ENCODE data around the gene SMCP.
A peak's percentile ranks its signal among the peaks of the same experiment; 100 is the strongest.

Gene SMCP, protein sequence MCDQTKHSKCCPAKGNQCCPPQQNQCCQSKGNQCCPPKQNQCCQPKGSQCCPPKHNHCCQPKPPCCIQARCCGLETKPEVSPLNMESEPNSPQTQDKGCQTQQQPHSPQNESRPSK

DNA sequence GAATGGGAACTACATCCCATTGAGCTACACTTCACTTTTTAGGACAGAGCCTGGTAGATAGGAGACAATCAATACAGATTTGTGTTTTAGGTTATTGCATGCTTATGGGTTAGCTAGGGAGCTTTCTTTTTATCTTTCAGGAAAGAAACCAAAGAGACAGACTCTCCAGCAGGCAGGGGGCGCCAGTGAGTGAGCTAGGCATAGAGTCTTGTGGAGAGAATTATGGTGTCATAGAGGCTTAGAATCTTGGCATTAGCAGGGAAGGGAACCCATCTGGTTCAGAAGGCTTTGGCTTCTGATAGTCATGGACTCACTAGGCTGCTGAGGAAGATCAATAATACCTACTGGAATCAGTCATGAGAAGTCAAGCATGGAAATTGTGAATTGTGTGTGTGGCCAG, at the start of gene SMCP:
SMCP (plus strand) TSS at position 281 of the 400 bp plus-strand sequence. CDS start 6,101 bp downstream, outside the sequence.
- DNase-seq, result no peak

DNA sequence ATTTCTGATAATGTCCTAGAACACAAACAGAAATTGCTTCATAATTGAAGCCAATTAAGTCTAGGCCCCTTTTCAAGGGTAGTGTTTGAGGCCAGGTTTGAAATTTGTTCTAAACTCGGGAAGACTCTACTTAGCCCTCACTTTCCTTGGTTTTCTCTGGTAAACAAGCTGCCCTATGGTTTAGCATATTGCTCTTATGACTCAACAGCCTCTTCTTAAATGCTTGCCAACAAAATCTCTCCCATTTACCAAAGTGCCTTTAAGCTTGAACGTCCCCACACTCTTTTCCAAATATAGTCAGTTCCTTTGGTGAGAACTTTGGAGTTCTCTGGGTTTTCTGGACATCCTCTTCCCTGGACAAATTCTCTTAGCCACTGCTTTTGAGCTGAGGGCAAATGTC, 41.3 kb upstream of the SMCP start:
- DNase-seq, result no peak

DNA sequence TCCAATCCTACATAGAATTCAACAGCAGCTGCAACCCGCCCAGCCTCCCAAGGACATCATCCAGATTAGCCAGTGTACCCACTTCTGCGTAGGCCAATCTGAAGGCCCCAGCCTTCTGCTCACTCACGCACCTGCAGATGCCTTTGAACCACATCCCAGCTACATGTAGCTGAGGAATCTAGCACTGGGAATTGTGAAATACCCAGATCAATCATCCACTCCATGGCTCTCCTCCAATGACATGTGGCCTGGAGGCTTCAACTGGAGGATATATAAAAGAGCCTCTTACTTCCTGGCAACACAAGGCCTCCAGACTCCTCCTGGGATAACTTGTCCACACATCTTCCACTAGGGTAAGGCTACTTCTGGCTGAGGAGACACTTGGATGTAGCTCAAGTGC, 35.6 kb upstream of the SMCP start, which contains the start of gene LCE6A:
LCE6A (plus strand) TSS at position 301 of the 400 bp plus-strand sequence. CDS start 665 bp downstream, outside the sequence.
- DNase-seq, result no peak

DNA sequence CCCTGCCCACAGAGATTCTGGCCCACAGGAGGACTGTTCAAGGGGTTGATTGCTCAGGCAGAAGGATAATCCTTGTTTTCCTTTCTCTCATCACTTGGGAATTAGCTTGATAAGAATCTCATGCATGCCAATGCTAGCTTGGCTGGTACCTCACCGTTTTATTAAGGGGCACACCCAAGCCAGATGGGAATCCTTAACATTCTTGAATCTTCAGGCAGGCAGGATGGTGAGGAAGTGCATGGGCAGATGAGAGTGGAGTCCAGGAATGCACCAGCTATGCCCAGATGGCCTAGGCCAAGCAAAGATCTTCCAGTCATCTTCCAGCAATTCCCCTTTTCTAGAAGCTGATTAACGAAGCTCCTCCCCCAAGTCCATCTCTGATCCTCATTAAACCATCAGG, 22.5 kb upstream of the SMCP start:
- no peak for DNase-seq

DNA sequence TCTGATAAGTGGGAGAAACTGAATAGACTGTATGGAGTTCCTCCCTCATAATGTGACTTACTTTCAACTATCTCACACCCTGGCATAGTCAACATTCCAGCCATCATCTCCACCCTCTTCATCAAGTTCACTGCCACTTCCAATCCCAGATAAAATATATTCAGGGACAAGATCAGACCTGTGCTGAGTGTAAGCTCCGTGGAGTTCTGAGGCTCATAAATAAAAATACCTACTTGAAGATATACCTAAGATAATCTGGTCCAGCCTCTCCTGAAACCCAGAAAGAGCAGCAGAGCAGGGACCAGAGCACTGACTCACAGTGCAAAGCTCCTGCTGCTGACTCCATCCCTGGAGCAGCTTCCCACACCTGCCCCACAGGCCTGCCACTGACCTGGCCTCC, 20.1 kb upstream of the SMCP start:
- no peak for DNase-seq

DNA sequence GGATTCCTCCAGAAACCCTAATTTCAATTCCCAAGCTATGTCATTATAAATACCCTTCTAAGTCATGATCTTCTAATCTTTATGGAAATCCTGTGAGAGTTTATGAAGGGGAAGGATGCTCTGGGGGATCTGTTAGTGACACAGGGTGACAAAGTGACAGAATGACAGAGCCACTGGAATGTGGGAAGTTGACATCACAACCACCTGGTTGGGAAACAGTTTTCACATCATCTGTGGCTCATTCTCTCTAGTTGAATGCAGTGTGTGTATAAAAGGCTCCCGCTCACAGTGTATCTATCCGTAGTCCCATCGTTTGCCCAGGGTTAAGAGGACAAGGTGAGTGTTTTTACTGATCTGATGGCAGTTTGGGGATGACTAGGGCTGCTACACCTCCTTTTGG, 18.4 kb upstream of the SMCP start, which contains the start of gene LCE7A:
LCE7A (plus strand) TSS at position 301 of the 400 bp plus-strand sequence. CDS start 702 bp downstream, outside the sequence.
- DNase-seq, result no peak

DNA sequence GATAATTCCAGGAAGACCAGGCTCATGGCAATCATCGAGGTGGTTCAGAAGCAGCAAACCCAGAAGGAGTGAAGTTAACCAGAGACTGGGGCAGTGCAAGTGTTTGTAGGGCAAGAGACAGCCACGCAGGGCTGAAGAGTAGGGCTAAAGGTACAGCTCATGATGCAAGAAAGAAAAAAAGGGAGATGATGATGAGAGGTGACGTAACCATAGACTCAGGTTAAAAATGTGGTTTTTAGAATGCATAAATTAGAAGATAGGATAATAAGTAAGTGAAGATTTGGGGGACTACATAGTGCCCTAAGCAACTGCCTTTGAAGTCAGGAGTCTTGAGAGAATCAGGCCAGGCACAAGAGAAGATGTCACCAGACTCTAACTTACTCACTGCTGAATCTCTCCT, 18.0 kb upstream of the SMCP start:
- no peak for DNase-seq

DNA sequence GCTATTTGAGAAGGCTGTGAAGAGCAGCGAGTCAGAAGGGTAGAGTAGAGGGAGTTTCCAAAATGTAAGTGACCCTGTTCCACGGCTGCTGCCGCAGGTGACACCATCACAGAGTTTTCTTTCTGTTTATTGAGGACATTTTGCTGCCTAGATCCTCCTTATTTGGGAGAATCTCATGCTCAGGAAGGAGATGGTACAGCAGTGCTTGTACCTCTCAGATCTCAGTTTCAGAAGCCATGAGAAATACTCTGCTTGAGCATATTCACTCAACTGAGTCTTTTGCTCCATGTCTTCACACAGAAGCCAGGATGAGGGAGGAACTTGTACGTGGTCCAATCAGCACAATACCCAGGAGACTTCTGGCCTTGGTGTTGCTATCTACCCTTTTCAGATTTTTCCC, 16.7 kb upstream of the SMCP start:
- DNase-seq, result no peak

DNA sequence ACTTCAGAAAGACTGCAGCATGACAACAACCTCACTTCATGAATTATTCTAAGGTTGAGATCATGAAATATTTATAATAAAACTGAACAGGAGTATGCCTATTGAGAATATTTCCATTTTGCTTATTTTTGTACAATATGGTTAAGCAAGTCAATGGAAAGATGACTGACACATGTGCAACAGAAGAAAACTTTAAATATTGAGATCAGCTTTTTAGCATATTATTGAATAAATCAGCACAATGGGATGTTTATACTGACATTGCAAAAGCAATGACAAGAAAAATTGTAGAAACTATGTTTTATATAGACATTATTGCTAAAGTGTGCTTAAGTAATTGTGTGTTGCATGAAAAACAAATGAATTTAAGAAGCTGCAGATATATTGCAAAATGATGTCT, 13.7 kb upstream of the SMCP start:
- no peak for DNase-seq

DNA sequence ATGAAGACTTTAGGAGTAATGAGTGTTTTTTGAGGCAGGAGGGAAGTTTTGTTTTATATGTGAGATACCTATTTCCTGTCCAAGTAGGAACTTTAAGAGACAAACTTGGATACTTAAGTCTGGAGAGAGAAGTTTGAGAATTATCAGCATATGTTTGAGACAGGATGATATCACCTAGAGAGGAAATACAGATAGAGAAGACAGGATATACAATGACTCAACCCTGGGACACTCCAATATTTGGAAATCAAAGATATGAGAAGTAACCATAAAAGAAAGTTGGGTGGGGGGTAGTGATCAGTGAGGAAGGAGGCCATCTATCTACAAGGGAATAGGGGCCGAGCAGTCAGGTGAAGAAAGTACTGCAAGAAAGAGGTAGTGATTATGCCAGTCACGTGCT, 11.8 kb upstream of the SMCP start:
- no peak for DNase-seq

DNA sequence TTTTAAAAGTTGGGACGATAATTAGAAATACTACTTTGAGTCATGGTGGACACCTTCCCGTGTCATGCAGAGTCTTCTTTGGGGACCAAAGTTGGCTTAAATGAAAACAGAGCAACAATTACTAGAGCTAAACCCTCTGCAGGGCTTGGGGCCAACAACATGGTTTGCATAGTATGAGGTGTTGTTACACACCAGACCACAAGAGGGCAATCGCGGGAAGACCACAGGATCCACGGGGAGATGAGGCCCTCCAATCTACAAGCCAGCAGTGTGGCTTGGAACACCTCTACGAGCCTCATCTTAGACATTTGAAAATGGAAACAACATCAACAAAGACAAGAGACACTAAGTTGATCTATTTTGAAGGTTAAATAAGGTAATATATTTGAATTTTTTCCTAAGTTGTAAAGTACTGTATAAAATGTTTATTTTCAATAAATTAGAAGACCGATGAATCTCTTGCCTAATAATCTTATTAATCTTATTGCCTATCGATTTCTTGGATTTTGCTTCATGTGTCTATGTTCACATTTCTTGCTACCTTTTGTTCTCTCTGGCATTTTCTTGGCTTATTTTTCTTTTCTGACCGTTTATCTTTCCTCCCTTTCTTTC, 8.2 kb upstream of the SMCP start:
- DNase-seq, result peak; percentile 52

DNA sequence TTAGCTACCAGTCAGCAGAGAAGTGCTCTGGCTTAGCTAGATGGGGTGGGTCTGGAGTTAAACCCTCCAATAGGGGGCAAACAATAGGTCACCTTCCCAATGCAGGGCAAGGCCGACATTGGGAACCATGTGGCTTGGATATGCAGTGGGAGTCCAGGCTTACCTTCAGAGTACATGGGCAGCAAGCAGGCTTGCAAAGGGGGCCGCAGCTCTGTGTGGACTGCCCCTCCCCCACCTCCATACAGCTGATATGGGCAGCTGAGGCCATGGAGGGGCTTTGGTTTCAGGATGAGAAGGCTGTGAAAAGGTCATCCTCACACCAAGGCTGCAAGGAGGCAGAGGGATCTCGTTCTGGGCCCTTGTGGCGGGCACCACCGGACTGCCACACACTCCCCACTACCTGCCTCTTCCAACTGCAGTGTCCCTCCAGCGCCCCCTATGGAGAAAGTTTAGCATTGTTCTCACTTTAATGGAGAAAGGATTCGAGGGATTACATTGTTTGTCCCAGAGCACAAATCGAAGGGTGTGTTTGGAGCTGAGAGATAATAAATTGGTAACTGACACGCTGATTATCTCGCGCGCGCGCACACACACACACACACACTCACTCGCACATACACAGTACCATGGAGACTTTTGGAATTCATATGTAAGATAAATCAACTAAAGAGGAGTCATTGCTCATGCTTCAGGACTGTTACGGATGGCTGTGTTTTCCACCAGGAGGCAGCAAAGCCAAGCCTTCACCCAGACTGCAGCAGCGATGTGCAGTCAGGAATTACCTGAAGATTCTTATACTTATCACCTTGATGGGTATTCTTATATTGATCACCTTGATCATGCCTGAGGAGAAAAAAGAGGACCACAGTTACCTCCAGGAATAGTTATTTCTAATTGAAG, 7.0 kb upstream of the SMCP start:
- no peak for DNase-seq

DNA sequence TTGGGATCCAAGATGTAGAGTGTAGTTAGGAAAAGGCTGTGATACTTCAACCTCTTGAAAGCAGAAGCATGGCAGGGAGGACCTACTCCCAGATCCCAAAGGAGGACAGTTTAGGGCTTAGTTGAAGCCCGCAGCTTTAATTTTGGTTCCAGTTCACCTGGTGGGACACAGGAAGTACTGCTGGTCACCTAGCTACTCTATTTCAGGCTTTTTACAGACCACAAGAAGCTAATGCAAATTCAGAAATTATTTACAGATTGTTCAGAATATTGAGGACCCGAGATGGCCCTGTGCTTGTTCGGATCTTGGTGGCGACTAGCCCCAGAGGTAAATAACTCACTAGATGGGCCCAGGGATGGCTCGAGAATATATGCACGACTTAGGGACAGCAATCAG, 6.4 kb upstream of the SMCP start:
- no peak for DNase-seq

DNA sequence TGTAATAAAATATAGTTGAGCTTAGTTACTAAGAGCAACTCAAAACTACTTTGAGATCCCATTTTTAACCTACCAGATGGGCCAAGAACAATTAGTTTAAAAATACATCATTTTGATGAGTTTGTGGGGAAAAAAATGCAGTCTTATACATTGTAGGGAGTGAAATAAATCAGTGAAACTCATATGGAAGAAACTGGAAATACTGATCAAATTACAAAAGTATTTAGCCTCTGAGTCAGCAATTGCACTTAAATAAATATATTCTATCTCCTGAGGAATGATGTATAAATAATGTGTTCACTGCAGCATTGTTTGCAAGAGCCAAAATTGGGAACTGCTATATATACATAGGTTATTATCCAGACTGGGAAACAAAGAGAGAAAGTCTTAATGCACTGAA, 4.6 kb upstream of the SMCP start:
- DNase-seq, result no peak

DNA sequence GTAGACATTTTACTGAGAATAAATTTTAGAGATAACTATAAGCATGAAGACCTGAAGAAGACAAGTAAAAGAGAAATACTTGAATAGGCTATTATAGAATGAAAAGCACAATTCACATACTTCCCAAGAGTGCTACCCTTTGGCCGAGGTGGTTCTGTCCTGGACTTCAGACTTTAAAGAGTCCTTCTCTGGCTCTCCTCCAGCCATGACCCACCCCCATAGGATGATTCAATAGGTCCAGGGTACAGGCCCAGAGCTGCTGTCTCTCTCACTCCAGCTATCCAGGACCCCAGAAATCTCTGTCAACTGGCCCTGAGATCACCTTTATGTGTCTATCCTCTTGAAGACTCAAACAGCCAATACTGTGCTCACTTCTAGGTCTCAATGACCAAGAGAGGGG, 1.3 kb upstream of the SMCP start:
- DNase-seq, result no peak

DNA sequence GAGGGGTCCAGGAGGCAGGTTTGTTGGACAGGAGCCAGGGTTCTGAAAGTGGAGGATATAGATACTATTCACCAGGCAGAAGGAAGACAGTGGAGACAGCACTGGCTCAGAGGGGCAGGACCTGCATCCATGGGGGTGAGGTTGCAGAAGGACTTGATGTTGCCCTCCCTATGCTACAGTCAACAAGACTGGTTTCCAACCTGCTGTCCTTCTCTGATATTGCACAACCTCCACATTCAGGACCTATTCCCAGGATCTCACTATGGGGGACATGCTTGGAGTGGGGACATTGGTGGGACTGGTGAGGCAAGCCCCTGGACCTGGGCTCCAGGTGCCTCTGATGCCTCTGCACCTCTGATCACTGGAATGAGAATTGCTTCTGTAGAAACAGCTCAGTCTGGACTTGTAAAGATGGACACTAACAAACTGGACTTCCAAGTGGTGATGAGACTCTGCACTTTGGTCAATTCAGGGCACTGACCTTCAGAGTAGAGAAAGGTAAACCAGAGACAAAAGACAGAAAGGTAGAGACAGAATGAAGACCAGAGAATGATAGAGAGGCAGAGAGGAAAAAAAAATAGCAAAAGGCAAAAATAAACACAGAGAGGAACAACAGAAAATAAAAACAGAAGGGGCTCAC, 1.6 kb downstream of the SMCP start:
- DNase-seq, result no peak

DNA sequence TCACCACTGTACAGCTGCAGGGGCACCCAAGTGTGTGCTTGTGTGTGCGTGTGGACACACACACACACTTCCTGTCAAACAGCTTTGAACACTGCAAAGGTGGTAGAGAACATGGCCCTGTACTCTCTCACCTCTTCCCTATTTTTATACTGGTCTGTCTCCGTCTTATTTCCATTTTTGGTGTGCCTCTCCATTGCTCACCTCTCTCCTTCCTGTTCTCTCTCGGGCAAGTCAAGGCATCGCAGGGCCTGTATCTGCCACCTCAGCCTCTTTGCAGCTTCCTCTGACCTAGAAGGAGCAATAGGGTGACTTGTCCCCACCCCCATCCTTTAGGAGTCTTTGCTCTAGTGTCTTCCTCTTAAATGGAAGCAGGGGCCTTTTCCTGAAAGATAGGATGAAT, 2.2 kb downstream of the SMCP start:
- DNase-seq, result no peak

DNA sequence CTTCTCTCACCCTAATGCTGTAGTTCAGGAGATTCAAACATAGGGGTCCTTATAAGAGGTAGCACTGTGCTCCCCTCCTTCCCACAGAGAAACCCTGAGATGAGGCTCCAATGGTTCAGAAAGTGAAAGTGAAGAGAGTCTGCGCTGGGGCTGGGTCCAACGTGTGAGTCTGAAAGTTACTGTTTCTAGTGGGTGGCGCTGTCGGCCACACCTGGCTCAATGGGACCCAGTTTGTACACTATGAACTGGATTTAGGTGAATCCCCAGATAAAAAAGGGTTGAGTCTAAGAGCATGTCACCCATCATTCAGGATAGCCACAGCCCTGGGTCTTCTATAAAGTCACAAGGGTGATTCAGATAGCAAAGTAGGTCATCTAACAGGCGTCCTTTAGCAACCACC, 2.8 kb downstream of the SMCP start:
- no peak for DNase-seq

DNA sequence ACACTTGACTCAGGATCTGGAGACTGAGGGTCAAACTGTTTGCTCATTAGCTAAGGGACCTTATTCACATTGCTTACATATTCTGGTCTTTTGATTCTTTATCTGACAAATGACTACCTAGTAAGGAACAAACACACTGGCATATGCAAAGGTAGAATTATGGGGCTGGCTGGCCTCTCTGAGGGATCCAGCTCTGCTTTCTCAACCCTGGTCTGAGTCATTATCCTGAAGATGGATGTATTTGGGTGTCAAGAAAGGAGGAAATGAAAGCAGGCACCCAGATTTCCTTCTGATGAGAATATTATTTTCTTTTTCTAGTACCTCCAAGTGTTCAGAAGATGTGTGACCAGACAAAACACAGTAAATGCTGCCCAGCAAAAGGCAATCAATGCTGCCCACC, 6.0 kb downstream of the SMCP start:
- DNase-seq, result no peak

DNA sequence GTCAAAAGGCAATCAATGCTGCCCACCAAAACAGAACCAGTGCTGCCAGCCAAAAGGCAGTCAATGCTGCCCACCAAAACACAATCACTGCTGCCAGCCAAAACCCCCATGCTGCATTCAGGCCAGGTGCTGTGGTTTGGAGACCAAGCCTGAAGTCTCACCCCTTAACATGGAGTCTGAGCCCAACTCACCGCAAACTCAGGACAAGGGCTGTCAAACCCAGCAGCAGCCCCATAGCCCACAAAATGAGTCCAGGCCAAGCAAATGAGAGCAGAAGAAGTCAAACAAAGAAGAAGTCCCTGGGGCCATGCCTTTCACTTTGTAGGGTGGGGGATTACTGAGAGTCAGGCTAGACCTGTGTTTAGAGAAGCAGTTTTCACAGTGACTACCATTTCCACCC, 6.4 kb downstream of the SMCP start:
- DNase-seq, result no peak

DNA sequence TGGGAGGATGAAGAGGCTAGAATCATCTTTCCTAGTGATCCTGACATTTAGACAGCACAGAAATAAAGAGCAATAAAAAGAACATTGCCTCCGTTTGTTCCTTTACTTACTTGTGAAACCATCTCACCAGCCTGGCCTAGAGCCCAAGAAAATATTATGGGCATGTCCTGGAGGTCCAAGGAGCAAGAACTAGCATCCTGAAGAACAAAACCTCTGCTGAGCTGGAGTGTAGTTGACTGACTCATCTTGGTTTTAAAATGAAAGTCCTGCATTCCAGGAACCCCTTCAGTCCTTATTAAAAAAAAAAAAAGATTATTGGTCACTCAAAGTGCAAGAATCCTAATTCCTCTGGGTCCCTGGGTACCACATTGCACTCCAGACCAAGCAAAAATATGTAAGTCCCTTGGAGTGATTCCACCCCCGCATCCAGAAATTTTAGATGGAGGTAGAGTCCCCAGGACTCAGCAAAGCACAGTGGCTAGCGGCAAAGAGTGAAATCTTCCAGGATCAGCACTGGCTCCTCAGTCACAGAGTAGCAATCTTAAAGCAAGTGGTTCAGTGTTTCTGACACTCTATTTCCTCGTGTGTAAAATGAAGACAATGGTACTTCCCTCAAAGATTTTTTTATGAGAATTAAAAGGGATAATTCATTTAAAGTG, 7.0 kb downstream of the SMCP start:
- no peak for DNase-seq

DNA sequence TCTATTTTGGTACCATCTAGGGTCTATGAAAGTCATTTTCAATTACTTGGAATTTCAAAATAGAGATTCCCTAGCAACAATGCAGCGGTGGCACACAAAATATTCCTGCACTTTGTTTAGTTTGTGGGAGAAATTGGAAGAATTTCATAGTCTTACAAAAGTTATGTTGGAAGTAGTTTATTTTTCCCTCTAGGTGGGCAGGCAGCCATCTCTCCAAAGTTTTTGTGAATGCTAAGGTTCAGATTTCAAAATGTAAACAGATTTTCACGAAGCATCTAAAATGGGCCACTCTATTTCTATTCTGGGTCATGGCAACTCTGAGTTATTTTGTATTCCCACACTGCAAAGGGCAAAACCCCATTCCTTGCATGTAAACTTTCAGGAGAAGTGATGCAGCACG, 8.0 kb downstream of the SMCP start:
- DNase-seq, result no peak

Data from CD4-positive, alpha-beta T cell treated with Interleukin-12 subunit alpha and Interleukin-12 subunit beta, for 1 hour (primary cell).